HG03025 (cell line): ENCODE measurements around the gene SMIM10L2A.
"Not testable (repeated sequence)": the region's sequence is repeated elsewhere in the genome, so short reads cannot be mapped to it uniquely, and the experiment has no call there.

Experiments
- ATAC-seq: cut with Tn5 transposase; IDR thresholded peaks from one replicate; pipeline ENCODE4 v1.9.1; 2021; ENCODE audit warnings: mild to moderate bottlenecking, moderate library complexity; ENCODE audit not compliant: unreplicated experiment, low FRiP score

Gene SMIM10L2A

DNA sequence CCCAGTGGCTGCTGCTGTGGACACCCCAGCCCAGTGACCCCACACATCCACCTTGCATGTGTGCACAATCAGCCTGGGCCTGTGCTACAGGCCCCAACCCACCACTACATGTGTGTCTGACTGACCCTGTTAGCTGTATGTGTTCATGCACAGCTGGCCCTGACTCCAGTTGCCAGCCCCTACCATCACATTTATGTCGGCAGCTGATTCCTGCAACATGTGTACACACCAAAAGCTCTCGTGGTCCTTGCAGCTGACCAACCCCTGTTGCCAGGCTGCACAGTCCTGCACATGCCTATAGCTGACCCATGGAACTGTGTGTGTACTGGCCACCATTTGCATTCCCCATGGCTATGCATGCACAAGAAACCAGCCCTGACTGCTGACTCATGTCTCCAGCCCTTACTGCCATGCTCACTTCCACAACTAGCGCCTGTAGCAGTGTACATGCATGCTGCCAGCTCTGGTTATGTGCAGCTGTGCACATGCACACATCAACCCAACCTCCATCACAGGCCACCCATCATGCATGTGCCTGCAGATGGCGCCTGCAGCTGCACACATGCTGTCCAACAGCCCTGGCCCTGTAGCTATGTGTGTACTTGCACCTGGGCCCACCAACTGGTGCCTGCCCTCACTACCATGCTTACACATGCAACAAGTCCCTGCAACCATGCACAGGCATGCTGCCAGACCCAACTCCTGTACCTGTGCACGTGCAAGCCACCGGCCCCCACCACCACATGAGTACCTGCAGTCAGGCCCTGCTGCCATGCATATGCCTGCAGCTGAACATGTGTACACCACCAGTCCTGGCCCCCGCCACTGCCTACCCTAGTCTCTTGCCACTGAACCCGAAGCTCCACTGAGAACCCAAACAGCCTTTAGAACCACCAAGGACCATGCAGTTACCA, 28.1 kb downstream of the SMIM10L2A start:
- ATAC-seq = no peak

DNA sequence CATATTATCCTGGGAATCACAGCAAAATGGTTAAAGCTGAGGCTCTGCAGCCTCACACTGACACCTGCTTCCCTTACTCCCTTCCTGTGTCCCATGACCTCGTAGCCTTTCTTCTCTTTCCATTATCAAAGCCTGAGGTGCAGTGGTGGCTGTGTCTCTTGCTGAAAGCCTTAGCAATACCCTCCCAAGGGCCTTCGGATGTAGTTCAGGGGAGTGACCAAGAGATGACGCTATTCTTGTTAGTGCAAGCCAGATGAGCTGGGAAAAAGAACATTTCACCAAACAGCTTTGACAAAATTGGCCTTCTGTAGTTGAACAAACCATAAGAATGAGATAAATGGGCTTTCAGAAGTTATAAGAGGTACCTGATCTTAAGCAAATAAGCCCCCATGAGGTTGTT, 31.6 kb downstream of the SMIM10L2A start:
- no peak for ATAC-seq

- ATAC-seq = no peak
These were observed 33.1 kb downstream of the SMIM10L2A start for GRCh38 chrX:135454816-135455215.

GRCh38 chrX:135461756-135462155, 40.0 kb downstream of the SMIM10L2A start:
- ATAC-seq = not testable (repeated sequence)

GRCh38 chrX:135463937-135464336, 42.2 kb downstream of the SMIM10L2A start:
- no peak for ATAC-seq

DNA sequence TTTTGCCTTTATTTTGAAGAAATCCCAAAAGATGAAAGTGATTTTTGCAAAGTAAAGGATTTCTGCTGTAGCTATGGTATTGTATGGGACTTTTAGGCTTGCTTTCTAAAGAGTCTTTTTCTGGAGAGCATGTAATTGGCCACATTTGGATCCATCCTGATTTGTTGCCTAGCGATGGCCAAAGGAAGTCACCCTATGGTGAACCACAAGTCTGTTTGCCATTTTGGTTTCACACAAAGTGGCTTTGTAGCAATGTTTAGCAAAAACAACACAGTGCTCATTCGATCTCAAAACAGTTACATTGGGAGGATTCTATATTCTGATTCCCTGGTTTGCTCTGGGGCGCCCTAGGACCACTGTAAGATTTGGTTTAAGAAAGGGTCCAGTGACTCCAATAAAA, 54.6 kb downstream of the SMIM10L2A start:
- ATAC-seq = no peak

- no peak for ATAC-seq
These were observed 55.8 kb downstream of the SMIM10L2A start for GRCh38 chrX:135477576-135477975.
